IPS-18a (cell line): ENCODE results near the gene MICAL3.

Source experiments
- H3K27ac ChIP-seq: one replicate; pipeline ENCODE4 v1.5.1; 2013; ENCODE audit warnings: low read length
- H3K27me3 ChIP-seq: one replicate; pipeline ENCODE4 v1.6.1; 2013; ENCODE audit warnings: mild to moderate bottlenecking, low read length; ENCODE audit not compliant: control insufficient read depth, insufficient read depth
- H3K36me3 ChIP-seq: one replicate; pipeline ENCODE4 v1.6.1; 2013; ENCODE audit warnings: low read depth, low read length; ENCODE audit not compliant: control insufficient read depth
- H3K4me1 ChIP-seq: one replicate; pipeline ENCODE4 v1.6.1; 2013; ENCODE audit warnings: low read depth, low read length; ENCODE audit not compliant: control insufficient read depth
- H3K4me3 ChIP-seq: one replicate; pipeline ENCODE4 v1.5.1; 2013; ENCODE audit warnings: low read length
- H3K9ac ChIP-seq: one replicate; pipeline ENCODE4 v1.6.1; 2013; ENCODE audit warnings: mild to moderate bottlenecking, low read length, moderate library complexity
- H3K9me3 ChIP-seq: one replicate; pipeline ENCODE4 v1.6.1; 2013; ENCODE audit warnings: low read depth, low read length; ENCODE audit not compliant: control insufficient read depth

The MICAL3 gene

DNA sequence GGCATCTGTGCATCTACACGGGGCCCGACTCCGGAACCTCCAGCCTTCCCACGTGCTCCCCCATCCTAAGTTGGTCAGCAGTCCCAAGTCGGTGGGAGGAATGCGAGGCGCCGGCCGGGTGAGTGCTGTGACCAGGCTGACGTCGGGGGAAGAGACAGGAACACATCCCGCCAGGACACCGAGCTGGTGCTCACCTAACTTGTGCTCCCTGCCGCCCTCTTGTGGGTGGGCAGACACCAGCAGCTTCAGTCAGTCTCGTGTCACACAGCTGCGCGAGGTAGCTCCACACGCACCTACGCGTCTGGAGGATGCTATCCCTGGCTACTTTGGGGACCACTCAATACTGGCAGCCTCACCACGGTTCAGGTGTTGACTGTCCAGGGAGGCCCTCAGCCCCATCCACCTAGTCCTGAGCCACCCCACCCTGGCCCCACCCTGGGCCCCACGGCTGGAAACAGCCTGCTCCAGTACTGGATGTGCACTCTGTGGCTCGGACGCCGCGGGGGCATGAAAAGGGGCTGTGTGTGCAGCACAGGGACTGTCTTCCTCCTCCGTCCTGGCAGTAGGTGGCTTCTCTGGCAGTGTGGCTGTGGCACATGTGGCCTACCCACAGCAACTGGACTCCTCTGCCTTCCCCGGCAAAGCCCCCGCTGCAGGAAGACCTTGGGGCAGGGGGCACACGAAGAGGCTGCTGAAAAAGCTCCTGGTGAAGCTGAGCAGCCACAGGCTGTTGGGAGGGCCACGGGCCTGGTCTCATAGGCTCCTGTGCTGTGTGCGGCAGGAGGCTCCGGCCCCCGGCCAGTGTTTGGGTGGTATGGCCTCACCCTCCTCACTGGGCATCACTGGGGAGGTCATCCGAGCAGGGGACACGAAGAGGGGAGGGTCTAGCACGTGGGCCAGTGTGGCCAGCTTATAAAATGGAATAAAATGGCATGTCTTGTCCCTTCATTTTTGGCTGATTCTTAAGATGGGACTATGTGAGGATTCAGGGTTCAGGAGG lies 238.9 kb downstream of the MICAL3 start:
- Histone ChIP-seq H3K4me3 (no peak overlapping the region), H3K9me3 (no peaks in the 10 kb centered on the region), H3K27ac (no peak overlapping the region), H3K36me3 (no peaks in the 10 kb centered on the region), H3K27me3 (no peaks in the 10 kb centered on the region), H3K4me1 (peaks cover 9% of the 10 kb centered on the region), H3K9ac (no peak overlapping the region)

DNA sequence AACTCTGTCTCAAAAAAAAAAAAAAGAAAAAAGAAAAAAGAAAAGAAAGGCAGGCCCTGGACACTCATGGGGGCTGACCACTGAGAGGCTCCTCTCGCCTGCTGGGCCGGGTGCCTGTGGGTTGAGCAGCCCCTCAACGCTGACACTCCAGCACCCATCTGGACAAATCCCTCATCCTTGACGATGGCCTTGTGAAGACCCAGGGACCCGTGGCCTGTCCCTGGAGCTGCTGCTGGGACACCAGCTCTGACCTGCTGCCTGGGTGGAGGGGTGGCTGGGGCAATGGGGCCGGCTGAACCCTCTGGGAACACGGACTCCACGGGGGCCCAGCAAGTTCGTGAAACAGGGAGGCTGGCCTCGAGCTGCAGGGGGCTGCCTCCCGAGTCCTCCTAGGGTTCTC lies 239.6 kb downstream of the MICAL3 start:
- no peak overlapping the region for H3K9ac ChIP-seq

DNA sequence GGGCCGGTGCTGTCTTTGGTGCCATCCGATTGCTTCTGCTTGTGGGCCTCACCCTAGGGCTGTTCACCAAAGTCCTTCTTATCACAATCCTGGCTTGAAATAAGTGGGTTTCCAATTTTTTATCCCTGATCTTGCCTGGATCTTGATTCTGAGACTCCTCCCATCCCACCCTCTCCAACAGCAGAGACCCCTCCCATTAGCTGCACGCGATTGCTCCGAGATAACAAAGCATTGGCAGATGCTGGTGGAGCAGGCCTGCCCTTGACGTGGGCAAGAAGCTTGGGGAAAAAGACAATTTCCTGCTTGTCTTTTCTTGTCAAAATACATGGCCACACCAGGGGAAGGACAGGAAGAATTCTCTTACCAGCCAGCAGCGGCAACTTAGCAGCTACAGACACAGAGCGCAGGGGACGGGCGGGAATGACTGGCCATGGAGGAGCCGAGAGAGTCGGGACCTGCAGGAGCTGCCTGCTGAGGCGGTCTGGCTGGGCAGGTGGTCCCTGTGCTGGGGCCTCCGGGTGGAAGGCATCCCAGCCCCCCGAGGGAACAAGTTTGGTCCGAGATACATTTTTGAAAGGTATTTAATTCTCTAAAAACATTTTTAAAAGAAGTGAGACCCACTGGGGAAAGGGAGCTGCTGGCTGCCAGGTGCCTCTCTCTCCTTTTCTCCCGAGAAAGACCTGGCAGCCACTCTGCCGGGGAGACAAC lies 240.4 kb downstream of the MICAL3 start:
- no peak overlapping the region for H3K27ac ChIP-seq
- H3K36me3 ChIP-seq: no peaks in the 10 kb centered on the region
- H3K9me3 ChIP-seq: no peaks in the 10 kb centered on the region
- no peaks in the 10 kb centered on the region for H3K27me3 ChIP-seq
- H3K4me1 ChIP-seq: peaks cover 9% of the 10 kb centered on the region
- no peak overlapping the region for H3K4me3 ChIP-seq
- no peak overlapping the region for H3K9ac ChIP-seq

More for the DNA sequence above, 239.6 kb downstream of the MICAL3 start:
- Histone ChIP-seq H3K4me3 (no peak overlapping the region), H3K27ac (no peak overlapping the region), H3K36me3 (no peaks in the 10 kb centered on the region), H3K9me3 (no peaks in the 10 kb centered on the region), H3K27me3 (no peaks in the 10 kb centered on the region), H3K4me1 (peaks cover 9% of the 10 kb centered on the region)

DNA sequence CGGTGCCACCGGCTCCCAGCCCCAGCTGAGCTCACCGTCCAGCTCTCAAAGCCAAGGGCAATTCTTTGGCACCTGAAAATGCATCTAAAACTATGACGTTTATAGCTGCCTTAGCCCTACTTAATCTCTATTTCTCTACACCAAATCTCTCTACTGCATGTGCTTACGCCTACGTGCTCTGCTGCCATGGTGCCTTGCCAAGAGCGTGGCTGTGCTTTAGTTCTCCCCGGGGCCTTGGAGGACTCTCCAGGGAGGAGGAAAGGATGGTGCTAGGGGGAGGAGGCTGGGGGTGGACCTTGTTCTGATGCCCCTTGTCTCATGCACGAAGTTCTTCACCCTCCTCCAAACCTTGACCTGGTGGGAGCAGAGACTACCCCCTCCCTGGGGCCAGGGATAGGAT lies 241.0 kb downstream of the MICAL3 start:
- no peaks in the 10 kb centered on the region for H3K9me3 ChIP-seq
- no peak overlapping the region for H3K4me3 ChIP-seq
- H3K9ac ChIP-seq: no peak overlapping the region
- no peaks in the 10 kb centered on the region for H3K27me3 ChIP-seq
- H3K36me3 ChIP-seq: no peaks in the 10 kb centered on the region
- H3K4me1 ChIP-seq: peaks cover 9% of the 10 kb centered on the region
- no peak overlapping the region for H3K27ac ChIP-seq

DNA sequence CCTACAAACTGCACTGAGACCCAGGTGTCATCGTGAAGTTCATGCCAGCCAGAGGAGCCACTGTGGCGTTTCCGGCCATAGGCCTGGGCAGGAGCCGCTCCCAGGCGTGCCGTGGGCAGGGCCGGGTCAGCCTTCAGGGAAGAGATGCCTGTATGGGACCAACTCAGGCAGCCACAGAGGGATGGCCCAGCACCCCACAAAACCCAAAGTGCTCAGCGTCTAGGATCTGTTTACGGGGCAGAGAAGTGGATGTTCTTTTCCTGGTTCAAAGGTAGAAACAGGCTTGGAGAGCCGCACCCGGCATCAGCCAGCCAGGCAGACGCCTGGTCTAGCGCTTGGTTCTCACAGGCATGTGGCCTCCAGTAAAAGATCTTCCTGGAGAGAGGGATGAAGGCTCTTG lies 241.7 kb downstream of the MICAL3 start:
- Histone ChIP-seq H3K4me1 (peaks cover 9% of the 10 kb centered on the region), H3K36me3 (no peaks in the 10 kb centered on the region), H3K9ac (no peak overlapping the region), H3K27me3 (no peaks in the 10 kb centered on the region), H3K27ac (no peak overlapping the region), H3K4me3 (no peak overlapping the region), H3K9me3 (no peaks in the 10 kb centered on the region)

DNA sequence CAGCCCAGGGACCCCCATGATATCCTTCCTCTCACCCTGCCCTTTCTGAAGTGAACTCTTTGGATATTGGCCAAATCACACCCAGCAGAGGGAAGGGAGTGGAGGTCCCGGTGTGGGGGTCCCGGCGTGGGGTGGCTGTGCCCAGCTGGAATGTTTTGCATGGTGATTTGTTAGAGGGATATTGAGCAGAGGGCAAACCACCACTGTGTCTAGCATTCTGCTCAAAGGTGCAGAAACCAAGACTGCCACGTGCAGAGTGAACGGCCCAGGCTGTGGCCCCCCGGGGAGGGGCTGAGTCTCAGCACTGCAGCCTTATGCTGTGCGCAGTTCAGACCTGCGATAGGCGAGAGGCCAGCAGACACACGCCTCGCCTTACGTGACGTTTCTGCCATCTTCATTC lies 242.2 kb downstream of the MICAL3 start:
- no peaks in the 10 kb centered on the region for H3K36me3 ChIP-seq
- H3K4me1 ChIP-seq: peaks cover 7% of the 10 kb centered on the region
- no peaks in the 10 kb centered on the region for H3K9me3 ChIP-seq
- H3K9ac ChIP-seq: no peak overlapping the region
- no peaks in the 10 kb centered on the region for H3K27me3 ChIP-seq
- H3K27ac ChIP-seq: no peak overlapping the region
- H3K4me3 ChIP-seq: no peak overlapping the region

DNA sequence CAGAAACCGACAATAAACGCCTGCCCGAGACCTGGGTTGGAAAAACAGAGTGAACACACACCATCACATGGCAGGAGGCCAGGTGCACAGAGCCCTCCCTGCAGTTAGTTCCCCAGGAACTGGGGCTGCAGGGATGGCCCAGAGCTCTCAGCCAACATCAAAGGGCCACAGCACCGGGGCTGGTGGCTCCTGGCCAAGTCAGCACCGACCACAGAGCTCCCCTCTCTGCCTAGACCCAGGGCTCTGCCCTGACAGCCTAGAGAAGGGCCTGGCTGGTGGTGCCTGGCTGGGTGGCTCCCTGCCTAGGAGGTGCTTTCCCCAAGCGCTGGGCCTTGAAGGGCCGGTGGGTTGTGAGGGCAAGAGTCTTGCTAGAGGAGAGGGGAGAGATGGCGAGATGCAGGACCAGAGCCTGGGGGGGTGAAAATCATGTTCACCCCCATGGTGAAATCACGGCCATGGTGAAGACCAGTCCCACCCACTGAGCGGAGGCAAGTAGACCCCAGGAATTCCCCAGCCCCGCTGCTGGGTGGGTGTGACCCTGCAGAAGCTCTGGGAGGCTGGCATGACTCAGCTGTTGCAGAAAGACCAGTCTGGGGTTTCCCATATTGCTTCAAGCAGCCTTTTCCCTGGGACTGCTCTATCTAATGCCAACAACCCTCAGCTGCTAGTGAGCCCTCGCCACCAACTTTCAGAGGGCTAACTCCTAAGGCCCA lies 242.9 kb downstream of the MICAL3 start:
- Histone ChIP-seq H3K27me3 (no peaks in the 10 kb centered on the region), H3K9ac (no peak overlapping the region), H3K36me3 (no peaks in the 10 kb centered on the region), H3K27ac (no peak overlapping the region), H3K4me1 (peaks cover under 1% of the 10 kb centered on the region), H3K4me3 (no peak overlapping the region), H3K9me3 (no peaks in the 10 kb centered on the region)

DNA sequence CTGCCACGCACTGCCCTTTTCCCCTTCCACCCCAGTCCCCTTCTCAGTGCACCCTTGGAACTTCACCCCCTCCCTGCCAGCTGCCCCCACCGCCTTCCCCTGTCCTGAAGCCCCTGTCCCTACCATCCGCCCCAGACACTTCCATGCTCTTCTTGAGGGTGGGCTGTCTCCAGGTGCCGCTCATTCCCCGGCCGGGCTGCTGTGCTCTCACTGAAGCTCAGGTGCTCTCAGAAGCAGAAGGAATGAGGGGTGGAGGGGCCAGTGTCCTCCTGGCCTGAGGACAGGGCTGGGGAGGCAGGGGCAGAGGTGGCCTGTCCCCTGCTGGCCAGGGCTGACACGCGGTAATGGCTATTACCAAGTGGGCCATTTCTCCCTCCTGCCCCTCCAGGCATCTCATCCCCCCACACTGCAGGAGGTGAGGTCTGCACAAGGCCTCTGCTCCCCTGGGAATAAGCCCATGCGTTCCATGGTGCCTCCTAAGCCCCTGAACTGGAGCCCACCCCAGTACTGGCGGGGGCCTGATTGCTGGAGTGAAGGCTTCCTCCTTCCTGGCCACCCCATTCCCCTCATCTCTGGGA lies 243.5 kb downstream of the MICAL3 start:
- H3K9ac ChIP-seq: no peak overlapping the region
- no peaks in the 10 kb centered on the region for H3K36me3 ChIP-seq
- H3K4me3 ChIP-seq: no peak overlapping the region
- no peaks in the 10 kb centered on the region for H3K4me1 ChIP-seq
- no peaks in the 10 kb centered on the region for H3K9me3 ChIP-seq
- H3K27me3 ChIP-seq: no peaks in the 10 kb centered on the region
- no peak overlapping the region for H3K27ac ChIP-seq

DNA sequence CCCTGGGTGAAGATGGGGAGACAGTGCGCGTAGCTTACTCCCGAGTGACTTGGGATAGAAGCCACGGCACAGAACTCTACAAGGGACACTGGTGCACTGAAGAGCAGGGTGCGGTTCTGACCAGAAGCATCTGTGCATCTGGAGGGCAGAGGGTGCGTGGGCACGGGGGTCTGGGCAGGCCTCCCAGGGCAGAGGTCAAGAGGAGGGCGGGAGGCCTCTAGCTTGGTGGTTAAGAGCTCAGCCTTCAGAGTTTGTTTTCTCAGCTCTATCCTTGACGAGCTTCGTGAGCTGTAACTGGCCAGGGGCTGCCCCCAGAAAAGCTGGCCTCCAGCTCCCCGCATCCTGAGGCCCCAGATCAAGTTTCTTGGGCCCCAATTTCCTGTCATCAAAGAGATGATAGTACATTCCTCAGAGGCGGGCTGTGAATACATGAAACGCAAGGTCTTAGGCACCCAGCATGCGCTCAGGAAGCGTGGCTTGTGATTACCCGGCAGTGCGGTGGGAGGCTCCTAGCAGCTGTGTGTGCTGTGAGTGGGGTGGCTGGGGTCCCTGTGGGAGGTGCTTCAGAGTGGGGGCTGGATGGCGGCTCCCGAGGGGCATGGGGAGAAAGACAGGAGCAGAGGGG lies 244.1 kb downstream of the MICAL3 start:
- no peaks in the 10 kb centered on the region for H3K4me1 ChIP-seq
- no peak overlapping the region for H3K4me3 ChIP-seq
- H3K36me3 ChIP-seq: no peaks in the 10 kb centered on the region
- H3K9ac ChIP-seq: no peak overlapping the region
- H3K27me3 ChIP-seq: no peaks in the 10 kb centered on the region
- H3K27ac ChIP-seq: no peak overlapping the region
- no peaks in the 10 kb centered on the region for H3K9me3 ChIP-seq

DNA sequence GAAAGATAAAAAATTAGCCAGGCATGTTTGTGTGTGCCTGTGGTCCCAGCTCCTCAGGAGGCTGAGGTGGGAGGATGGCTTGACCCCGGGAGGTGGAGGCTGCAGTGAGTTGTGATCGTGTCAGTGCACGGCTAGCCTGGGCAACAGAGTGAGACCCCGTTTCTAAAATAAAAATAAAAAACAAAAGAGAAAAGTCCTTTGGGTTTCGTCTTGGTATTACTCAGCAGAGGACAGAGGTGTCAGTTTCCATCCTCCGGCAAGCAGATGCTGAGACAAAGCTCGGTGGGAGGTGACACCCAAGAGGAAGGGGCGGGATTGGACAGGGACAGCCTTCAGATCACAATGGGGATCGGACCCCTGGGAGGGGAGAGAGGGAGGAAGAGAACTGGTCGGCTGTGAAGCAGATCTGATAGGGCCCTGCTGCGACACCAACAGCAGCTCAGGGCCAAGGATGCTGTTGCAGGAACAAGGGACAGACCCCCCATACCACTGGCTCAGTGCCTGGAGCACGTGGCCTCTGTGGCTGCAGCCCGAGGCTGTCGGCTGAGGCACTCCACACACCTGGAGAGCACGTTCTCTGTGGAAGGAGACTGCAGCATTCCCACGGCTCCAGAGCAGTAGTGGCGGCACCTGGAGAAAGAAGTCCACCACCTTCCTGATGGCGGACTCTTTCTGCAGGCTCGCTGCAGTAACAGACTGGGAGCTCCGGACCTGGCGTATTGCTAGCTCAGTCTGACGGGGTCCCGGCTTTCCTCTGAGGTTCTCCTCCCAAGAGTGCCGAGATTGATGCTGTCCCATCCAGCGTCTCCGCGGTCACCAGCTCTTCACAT lies 244.9 kb downstream of the MICAL3 start:
- Histone ChIP-seq H3K36me3 (no peaks in the 10 kb centered on the region), H3K9ac (no peak overlapping the region), H3K27me3 (no peaks in the 10 kb centered on the region), H3K9me3 (no peaks in the 10 kb centered on the region), H3K4me1 (no peaks in the 10 kb centered on the region), H3K4me3 (no peak overlapping the region), H3K27ac (no peak overlapping the region)
